ENCODE results near the gene CTTNBP2. TPM values are rescaled to one million over a fixed set of nuclear protein-coding genes. Genes with fewer than 3 reads are reported as not detected.
A peak's percentile ranks its signal among the peaks of the same experiment; 100 is the strongest.

CTTNBP2 gene
- total and polyA plus RNA-seq, 10 of the 15 experiments (the other 5 are each of a cell fraction or from before 2014, with no cell fraction given) = 0.04 to 0.43 TPM; not detected in 8

DNA sequence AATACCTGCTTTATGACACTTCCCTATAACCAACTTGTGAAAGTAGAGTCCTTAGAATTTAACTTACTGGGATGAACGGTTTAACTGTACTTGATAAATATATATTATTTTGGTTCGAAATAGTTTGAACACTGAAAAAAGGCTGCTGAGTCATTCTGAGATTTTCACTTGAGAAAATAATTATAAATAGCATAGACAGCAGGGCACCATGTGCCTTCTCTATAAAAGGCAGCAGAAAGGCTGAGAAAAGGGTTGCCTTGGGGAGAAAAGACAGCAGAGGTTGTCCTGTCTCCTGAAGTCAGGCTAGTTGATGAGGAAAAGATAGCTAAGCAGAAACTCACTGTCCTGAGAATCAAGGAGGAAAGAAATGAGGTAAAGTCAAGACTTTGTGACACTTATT is 92.4 kb downstream of the CTTNBP2 start (continued):
- TF ChIP-seq SMAD1 (IDR thresholded peaks at IDR 0.05; ENCODE audit: low read depth, partially characterized antibody) (no peak), MYC (IDR thresholded peaks at IDR 0.05; ENCODE audit: insufficient read depth, insufficient read length, insufficient replicate concordance, low read length, severe bottlenecking) (no peak), SIX5 (IDR thresholded peaks at IDR 0.05; ENCODE audit: low read depth, low read length, severe bottlenecking) (no peak), MYB (IDR thresholded peaks at IDR 0.05; ENCODE audit: borderline replicate concordance, low read depth, low read length) (no peak), MEF2A (IDR thresholded peaks at IDR 0.05; ENCODE audit: insufficient read depth, low read depth, low read length) (peak; percentile 99), E4F1 (IDR thresholded peaks at IDR 0.05; ENCODE audit: borderline replicate concordance, partially characterized antibody) (no peak), BRCA1 (IDR thresholded peaks at IDR 0.05; ENCODE audit: low read depth, low read length) (no peak), CREM (IDR thresholded peaks at IDR 0.05; ENCODE audit: low read depth) (peak; percentile 39; the same call in 1 of the 2 replicates), NFIC (IDR thresholded peaks at IDR 0.05; ENCODE audit: low read depth, low read length) (peak; percentile 86), ATF7 (IDR thresholded peaks at IDR 0.05; ENCODE audit: low read depth) (peak; percentile 54), IKZF1 (conservative IDR thresholded peaks at IDR 0.05) (peak; percentile 67), ZZZ3 (IDR thresholded peaks at IDR 0.05; ENCODE audit: control insufficient read depth, insufficient read length, low read depth) (no peak), CHD1 (IDR thresholded peaks at IDR 0.05; ENCODE audit: low read depth, low read length) (no peak), POLR2AphosphoS5 (IDR thresholded peaks at IDR 0.05; ENCODE audit: low read length) (no peak), RELA (IDR thresholded peaks at IDR 0.05; ENCODE audit: borderline replicate concordance, partially characterized antibody) (no peak), PBX3 (IDR thresholded peaks at IDR 0.05; ENCODE audit: insufficient replicate concordance, low read depth, low read length) (no peak), FOXK2 (IDR thresholded peaks at IDR 0.05) (no peak), ZSCAN29 (IDR thresholded peaks at IDR 0.05) (no peak), TCF3 (IDR thresholded peaks at IDR 0.05; ENCODE audit: borderline replicate concordance, insufficient read depth, low read depth, low read length) (no peak), RBBP5 (conservative IDR thresholded peaks at IDR 0.05) (no peak), EZH2 (IDR thresholded peaks at IDR 0.05; ENCODE audit: borderline replicate concordance, control insufficient read depth, low read depth, low read length) (no peak), POLR2AphosphoS2 (IDR thresholded peaks at IDR 0.05; ENCODE audit: low read depth, low read length) (no peak), MEF2B (IDR thresholded peaks at IDR 0.05; ENCODE audit: partially characterized antibody, poor library complexity, severe bottlenecking) (peak; percentile 92)
- TF ChIP-seq, protein P1, sequence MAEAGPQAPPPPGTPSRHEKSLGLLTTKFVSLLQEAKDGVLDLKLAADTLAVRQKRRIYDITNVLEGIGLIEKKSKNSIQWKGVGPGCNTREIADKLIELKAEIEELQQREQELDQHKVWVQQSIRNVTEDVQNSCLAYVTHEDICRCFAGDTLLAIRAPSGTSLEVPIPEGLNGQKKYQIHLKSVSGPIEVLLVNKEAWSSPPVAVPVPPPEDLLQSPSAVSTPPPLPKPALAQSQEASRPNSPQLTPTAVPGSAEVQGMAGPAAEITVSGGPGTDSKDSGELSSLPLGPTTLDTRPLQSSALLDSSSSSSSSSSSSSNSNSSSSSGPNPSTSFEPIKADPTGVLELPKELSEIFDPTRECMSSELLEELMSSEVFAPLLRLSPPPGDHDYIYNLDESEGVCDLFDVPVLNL (IDR thresholded peaks at IDR 0.05; ENCODE audit: low read depth, low read length) = no peak
- TF ChIP-seq, protein P2, sequence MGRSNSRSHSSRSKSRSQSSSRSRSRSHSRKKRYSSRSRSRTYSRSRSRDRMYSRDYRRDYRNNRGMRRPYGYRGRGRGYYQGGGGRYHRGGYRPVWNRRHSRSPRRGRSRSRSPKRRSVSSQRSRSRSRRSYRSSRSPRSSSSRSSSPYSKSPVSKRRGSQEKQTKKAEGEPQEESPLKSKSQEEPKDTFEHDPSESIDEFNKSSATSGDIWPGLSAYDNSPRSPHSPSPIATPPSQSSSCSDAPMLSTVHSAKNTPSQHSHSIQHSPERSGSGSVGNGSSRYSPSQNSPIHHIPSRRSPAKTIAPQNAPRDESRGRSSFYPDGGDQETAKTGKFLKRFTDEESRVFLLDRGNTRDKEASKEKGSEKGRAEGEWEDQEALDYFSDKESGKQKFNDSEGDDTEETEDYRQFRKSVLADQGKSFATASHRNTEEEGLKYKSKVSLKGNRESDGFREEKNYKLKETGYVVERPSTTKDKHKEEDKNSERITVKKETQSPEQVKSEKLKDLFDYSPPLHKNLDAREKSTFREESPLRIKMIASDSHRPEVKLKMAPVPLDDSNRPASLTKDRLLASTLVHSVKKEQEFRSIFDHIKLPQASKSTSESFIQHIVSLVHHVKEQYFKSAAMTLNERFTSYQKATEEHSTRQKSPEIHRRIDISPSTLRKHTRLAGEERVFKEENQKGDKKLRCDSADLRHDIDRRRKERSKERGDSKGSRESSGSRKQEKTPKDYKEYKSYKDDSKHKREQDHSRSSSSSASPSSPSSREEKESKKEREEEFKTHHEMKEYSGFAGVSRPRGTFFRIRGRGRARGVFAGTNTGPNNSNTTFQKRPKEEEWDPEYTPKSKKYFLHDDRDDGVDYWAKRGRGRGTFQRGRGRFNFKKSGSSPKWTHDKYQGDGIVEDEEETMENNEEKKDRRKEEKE (IDR thresholded peaks at IDR 0.05) = no peak
